GM19324 (cell line): ENCODE measurements around the gene KREMEN1.

Source experiments
- ATAC-seq: cut with Tn5 transposase; IDR thresholded peaks from one replicate; pipeline ENCODE4 v1.9.1; 2021; ENCODE audit warnings: mild to moderate bottlenecking, moderate library complexity; ENCODE audit not compliant: unreplicated experiment, low FRiP score

KREMEN1 gene

GRCh38 chr22:29215012-29215860 lies 142.4 kb downstream of the KREMEN1 start:
- no peak for ATAC-seq

- ATAC-seq = no peak
These were observed 143.4 kb downstream of the KREMEN1 start for GRCh38 chr22:29216011-29216872.

GRCh38 chr22:29216873-29217666 lies 144.2 kb downstream of the KREMEN1 start:
- no peak for ATAC-seq
